ENCODE measurements around the gene AKNA. TPM values are rescaled to one million over a fixed set of nuclear protein-coding genes. Genes with fewer than 3 reads are reported as not detected.

AKNA gene
- total RNA-seq, 4 donors from 2014 or later: 34.8 to 63.2 (median 48.6) TPM

DNA sequence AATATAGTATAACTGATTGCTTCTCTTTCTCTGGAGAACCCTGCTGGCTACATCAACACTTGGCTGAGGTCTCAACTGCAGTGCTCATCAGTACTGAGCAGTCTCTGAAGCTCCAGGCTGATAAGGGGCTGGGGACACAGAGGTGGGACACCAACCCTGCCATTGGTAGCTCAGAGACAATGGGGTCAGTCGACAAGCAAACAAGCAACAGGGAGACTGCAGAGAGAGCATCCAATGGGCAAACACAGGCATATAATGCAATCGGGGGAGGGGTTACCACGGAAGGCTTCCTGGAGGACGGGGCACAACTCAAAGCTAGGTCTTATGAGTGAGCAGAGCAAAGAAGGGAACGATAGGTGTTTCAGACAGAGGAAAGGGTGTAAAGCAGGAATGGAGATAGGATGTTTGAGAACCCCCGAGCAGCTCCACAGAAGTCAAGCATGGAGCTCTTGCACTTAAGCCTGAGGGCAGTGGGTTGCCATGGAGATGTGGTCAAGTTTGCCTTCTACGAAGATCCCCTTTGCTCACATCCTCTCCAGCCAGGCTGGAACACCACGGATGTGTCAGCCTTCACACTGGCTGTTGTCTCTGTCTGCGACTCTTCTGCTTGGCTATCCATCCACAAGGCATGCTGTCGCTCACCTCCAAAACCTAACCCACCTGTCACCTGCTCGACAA, 21.5 kb upstream of the AKNA start:
- DNase-seq: no peak
- WGBS, 2 donors (ENCODE audit: low coverage in 1 of 2): 75 to 77% methylated on average over 5 to 11 of the region's 11 CpGs
- peaks cover 0 to 7% (median 0%) of the 10 kb centered on the region in 4 donors for H3K4me1 ChIP-seq
- H3K27me3 ChIP-seq: no peaks in the 10 kb centered on the region
- no peaks in the 10 kb centered on the region for H3K9me3 ChIP-seq
- TF ChIP-seq, protein P1, sequence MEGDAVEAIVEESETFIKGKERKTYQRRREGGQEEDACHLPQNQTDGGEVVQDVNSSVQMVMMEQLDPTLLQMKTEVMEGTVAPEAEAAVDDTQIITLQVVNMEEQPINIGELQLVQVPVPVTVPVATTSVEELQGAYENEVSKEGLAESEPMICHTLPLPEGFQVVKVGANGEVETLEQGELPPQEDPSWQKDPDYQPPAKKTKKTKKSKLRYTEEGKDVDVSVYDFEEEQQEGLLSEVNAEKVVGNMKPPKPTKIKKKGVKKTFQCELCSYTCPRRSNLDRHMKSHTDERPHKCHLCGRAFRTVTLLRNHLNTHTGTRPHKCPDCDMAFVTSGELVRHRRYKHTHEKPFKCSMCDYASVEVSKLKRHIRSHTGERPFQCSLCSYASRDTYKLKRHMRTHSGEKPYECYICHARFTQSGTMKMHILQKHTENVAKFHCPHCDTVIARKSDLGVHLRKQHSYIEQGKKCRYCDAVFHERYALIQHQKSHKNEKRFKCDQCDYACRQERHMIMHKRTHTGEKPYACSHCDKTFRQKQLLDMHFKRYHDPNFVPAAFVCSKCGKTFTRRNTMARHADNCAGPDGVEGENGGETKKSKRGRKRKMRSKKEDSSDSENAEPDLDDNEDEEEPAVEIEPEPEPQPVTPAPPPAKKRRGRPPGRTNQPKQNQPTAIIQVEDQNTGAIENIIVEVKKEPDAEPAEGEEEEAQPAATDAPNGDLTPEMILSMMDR (IDR thresholded peaks at IDR 0.05): no peak
- no peak for TF ChIP-seq POLR2AphosphoS5 (IDR thresholded peaks at IDR 0.05)
- no peak for TF ChIP-seq EP300 (IDR thresholded peaks at IDR 0.05; ENCODE audit: low read depth)
- no peak for TF ChIP-seq POLR2A (IDR thresholded peaks at IDR 0.05)
- no peak overlapping the region for H3K4me3 ChIP-seq
- in situ Hi-C loops (cut with MboI; ENCODE audit: low pct_ligation_motif_present in 1 of 4, low pct_unique_long_range_greater_than_20kb in 1 of 4, low sequenced_read_pairs in 3 of 4): loop anchor here in 3 of 4 donors (10.0 to 25.0 kb wide), 4 partner anchors 96 to 606 kb away; partner anchors contain the start of genes TEX53 (in 2 of the 3) and WHRN (in 1 of the 3)
- no peak overlapping the region for H3K27ac ChIP-seq
- intact Hi-C loops (cut with DNase I; ENCODE audit: low total_unique reads): loop anchor here (10.0 kb wide), 1 partner anchor 76 kb away; no protein-coding TSS in a partner anchor
- no peaks in the 10 kb centered on the region for H3K36me3 ChIP-seq

DNA sequence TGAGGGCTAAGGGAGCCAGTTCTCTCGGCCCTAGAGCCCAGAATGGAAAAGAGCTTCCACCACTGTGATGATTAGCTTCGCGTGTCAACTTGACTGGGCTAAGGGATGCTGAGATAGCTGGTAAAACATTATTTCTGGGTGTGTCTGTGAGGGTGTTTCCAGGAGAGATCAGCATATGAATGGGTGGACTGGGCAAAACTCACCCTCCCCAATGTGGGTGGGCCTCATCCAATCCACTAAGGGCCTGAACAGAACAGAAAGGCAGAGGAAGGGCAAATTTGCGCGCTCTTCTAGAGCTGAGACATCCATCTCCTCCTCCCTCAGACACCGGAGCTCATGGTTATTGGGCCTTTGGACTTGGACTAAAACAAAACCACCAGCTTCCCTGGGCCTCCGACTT, 20.9 kb upstream of the AKNA start:
- no peaks in the 10 kb centered on the region for H3K9me3 ChIP-seq
- no peaks in the 10 kb centered on the region for H3K36me3 ChIP-seq
- H3K4me1 ChIP-seq: peaks cover 0 to 1% (median 0%) of the 10 kb centered on the region in 4 donors
- TF ChIP-seq POLR2AphosphoS5 (IDR thresholded peaks at IDR 0.05) (no peak), POLR2A (IDR thresholded peaks at IDR 0.05) (no peak), EP300 (IDR thresholded peaks at IDR 0.05; ENCODE audit: low read depth) (no peak)
- TF ChIP-seq, protein P1 (IDR thresholded peaks at IDR 0.05): no peak
- intact Hi-C loops (cut with DNase I; ENCODE audit: low total_unique reads): loop anchor here (10.0 kb wide), 1 partner anchor 76 kb away; no protein-coding TSS in a partner anchor
- DNase-seq: no peak
- H3K27ac ChIP-seq: no peak overlapping the region
- no peaks in the 10 kb centered on the region for H3K27me3 ChIP-seq
- in situ Hi-C loops (cut with MboI; ENCODE audit: low pct_ligation_motif_present in 1 of 4, low pct_unique_long_range_greater_than_20kb in 1 of 4, low sequenced_read_pairs in 3 of 4): loop anchor here in 3 of 4 donors (10.0 to 25.0 kb wide), 4 partner anchors 96 to 606 kb away; partner anchors contain the start of genes TEX53 (in 2 of the 3) and WHRN (in 1 of the 3)
- 60 to 85% methylated on average over 1 to 7 of the region's 7 CpGs for WGBS, 2 donors (ENCODE audit: low coverage in 1 of 2)
- no peak overlapping the region for H3K4me3 ChIP-seq

DNA sequence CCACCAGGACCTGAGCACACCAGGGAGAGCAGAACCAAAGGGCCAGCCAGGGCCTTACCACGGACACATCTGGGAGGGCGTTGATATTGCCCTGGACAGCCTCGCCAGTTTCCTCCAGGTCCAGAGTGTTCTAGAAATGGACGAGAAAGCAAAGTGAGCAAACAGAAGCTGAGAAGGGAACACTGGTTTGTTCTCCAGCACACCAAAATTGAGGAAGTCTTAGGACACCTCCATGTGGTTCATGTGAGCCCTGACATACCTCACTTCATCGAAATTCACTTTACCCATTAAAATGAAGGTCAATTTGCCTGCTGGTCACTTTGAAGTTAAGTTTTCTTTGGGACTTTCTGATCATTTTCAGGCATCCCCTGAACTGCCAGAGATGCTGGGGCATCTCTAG, 20.1 kb upstream of the AKNA start:
- Histone ChIP-seq H3K4me3 (no peak overlapping the region), H3K4me1 (no peaks in the 10 kb centered on the region), H3K27me3 (no peaks in the 10 kb centered on the region), H3K27ac (no peak overlapping the region), H3K9me3 (no peaks in the 10 kb centered on the region), H3K36me3 (no peaks in the 10 kb centered on the region)
- 81% methylated on average over 5 of the region's 5 CpGs; no CpG with 5 or more reads in 1 of the 2 donors for WGBS, 2 donors (ENCODE audit: low coverage in 1 of 2)
- TF ChIP-seq POLR2AphosphoS5 (IDR thresholded peaks at IDR 0.05) (no peak), EP300 (IDR thresholded peaks at IDR 0.05; ENCODE audit: low read depth) (no peak), POLR2A (IDR thresholded peaks at IDR 0.05) (no peak)
- TF ChIP-seq, protein P1 (IDR thresholded peaks at IDR 0.05): no peak
- in situ Hi-C loops (cut with MboI; ENCODE audit: low pct_ligation_motif_present in 1 of 4, low pct_unique_long_range_greater_than_20kb in 1 of 4, low sequenced_read_pairs in 3 of 4) (loop anchor here in 3 of 4 donors (10.0 to 25.0 kb wide), 4 partner anchors 97 to 607 kb away; partner anchors contain the start of genes TEX53 (in 2 of the 3) and WHRN (in 1 of the 3)), intact Hi-C loops (cut with DNase I; ENCODE audit: low total_unique reads) (loop anchor here (10.0 kb wide), 1 partner anchor 77 kb away; no protein-coding TSS in a partner anchor)
- no peak for DNase-seq

GRCh38 chr9:114406441-114406840, 18.7 kb upstream of the AKNA start:
- DNase-seq: no peak
- Histone ChIP-seq H3K36me3 (no peaks in the 10 kb centered on the region), H3K4me1 (peaks cover 0 to 5% (median 2%) of the 10 kb centered on the region in 4 donors), H3K27me3 (no peaks in the 10 kb centered on the region), H3K27ac (no peak overlapping the region), H3K4me3 (no peak overlapping the region), H3K9me3 (no peaks in the 10 kb centered on the region)
- in situ Hi-C loops (cut with MboI; ENCODE audit: low pct_ligation_motif_present in 1 of 4, low pct_unique_long_range_greater_than_20kb in 1 of 4, low sequenced_read_pairs in 3 of 4) (loop anchor here in 3 of 4 donors (10.0 to 25.0 kb wide), 4 partner anchors 98 to 608 kb away; partner anchors contain the start of genes TEX53 (in 2 of the 3) and WHRN (in 1 of the 3)), intact Hi-C loops (cut with DNase I; ENCODE audit: low total_unique reads) (loop anchor here (10.0 kb wide), 1 partner anchor 78 kb away; no protein-coding TSS in a partner anchor)
- WGBS, 2 donors (ENCODE audit: low coverage in 1 of 2): 90% methylated on average over 13 of the region's 13 CpGs; no CpG with 5 or more reads in 1 of the 2 donors
- TF ChIP-seq EP300 (IDR thresholded peaks at IDR 0.05; ENCODE audit: low read depth): no peak
- TF ChIP-seq POLR2A (IDR thresholded peaks at IDR 0.05): no peak
- TF ChIP-seq, protein P1 (IDR thresholded peaks at IDR 0.05): no peak
- TF ChIP-seq POLR2AphosphoS5 (IDR thresholded peaks at IDR 0.05): no peak
